ENCODE data around the gene CRACDL.
"Not testable (repeated sequence)": the region's sequence is repeated elsewhere in the genome, so short reads cannot be mapped to it uniquely, and the experiment has no call there.

Gene CRACDL

GRCh38 chr2:98773169-98773568 is 162.9 kb downstream of the CRACDL start:
- no peak for DNase-seq

GRCh38 chr2:98772536-98772935 is 163.5 kb downstream of the CRACDL start:
- DNase-seq, result no peak

GRCh38 chr2:98771721-98772524 is 164.1 kb downstream of the CRACDL start:
- peak; percentile 2 for DNase-seq

GRCh38 chr2:98771264-98771663 is 164.8 kb downstream of the CRACDL start:
- no peak for DNase-seq

- DNase-seq, result no peak
Measured at GRCh38 chr2:98769784-98770183, 166.2 kb downstream of the CRACDL start.

- no peak for DNase-seq
Measured at GRCh38 chr2:98769114-98769476, 166.9 kb downstream of the CRACDL start.

- DNase-seq, result peak; percentile 12
Measured at GRCh38 chr2:98768384-98769113, 167.5 kb downstream of the CRACDL start.

GRCh38 chr2:98764499-98764898 is 171.5 kb downstream of the CRACDL start:
- DNase-seq, result no peak

GRCh38 chr2:98763209-98763951 is 172.6 kb downstream of the CRACDL start:
- no peak for DNase-seq

GRCh38 chr2:98761909-98762308 is 174.1 kb downstream of the CRACDL start:
- no peak for DNase-seq

- no peak for DNase-seq
Measured at GRCh38 chr2:98761267-98761781, 174.7 kb downstream of the CRACDL start.

GRCh38 chr2:98759827-98760625 is 176.0 kb downstream of the CRACDL start:
- no peak for DNase-seq

GRCh38 chr2:98759338-98759737 is 176.7 kb downstream of the CRACDL start:
- DNase-seq, result no peak

GRCh38 chr2:98757904-98758421 is 178.1 kb downstream of the CRACDL start:
- peak; percentile 55 for DNase-seq

GRCh38 chr2:98753801-98754200 is 182.2 kb downstream of the CRACDL start:
- no peak for DNase-seq

- DNase-seq, result not testable (repeated sequence)
Measured at GRCh38 chr2:98752711-98753110, 183.3 kb downstream of the CRACDL start.

- DNase-seq, result no peak
Measured at GRCh38 chr2:98751748-98752147, 184.3 kb downstream of the CRACDL start.

- DNase-seq, result no peak
Measured at GRCh38 chr2:98750593-98751282, 185.3 kb downstream of the CRACDL start.

GRCh38 chr2:98749066-98749450 is 187.0 kb downstream of the CRACDL start:
- DNase-seq, result no peak

GRCh38 chr2:98748292-98749065 is 187.5 kb downstream of the CRACDL start:
- DNase-seq, result no peak

GRCh38 chr2:98747888-98748287 is 188.1 kb downstream of the CRACDL start:
- DNase-seq, result no peak

All from fibroblast of skin of back (primary cell).